SU-DHL-6 (cell line): ENCODE data around the gene ZNF83.

Experiments used
- CTCF ChIP-seq: fragments of 200-600 bp; sonication (generic); IDR thresholded peaks from one replicate; pipeline ENCODE4 v1.5.1; 2017; ENCODE audit warnings: antibody characterized with exemption, mild to moderate bottlenecking, low read length, moderate library complexity; ENCODE audit not compliant: insufficient read depth, poor library complexity, severe bottlenecking
- EZH2phosphoT487 ChIP-seq: fragments of 200-600 bp; sonication (generic), shearing (Covaris generic); conservative IDR thresholded peaks from 2 replicates; pipeline ENCODE4 v1.6.1; 2018; ENCODE audit warnings: mild to moderate bottlenecking, antibody characterized with exemption, low read length, moderate library complexity, mixed read lengths

GRCh38 chr19:52601025-52601973 lies 36.9 kb downstream of the ZNF83 start:
- no peak for TF ChIP-seq CTCF
- no peak for TF ChIP-seq EZH2phosphoT487
